Sigmoid colon (tissue), 7 donors: ENCODE data around the gene HID1. TPM values are rescaled to one million over a fixed set of nuclear protein-coding genes. Genes with fewer than 3 reads are reported as not detected.

Experiments
- DNase-seq: peaks from one replicate; pipeline ENCODE4 v3.0.0-alpha.2; 2019
- H3K27ac ChIP-seq, 4 donors: fragments of 200-600 bp; sonication (generic); one replicate each; pipeline ENCODE4 v1.5.1; 2016 to 2019; ENCODE audit warnings: mild to moderate bottlenecking in 1 of 4
- H3K27me3 ChIP-seq, 3 donors: fragments of 200-600 bp; sonication (generic); one replicate each; pipeline ENCODE4 v1.5.1; 2019; ENCODE audit warnings: mild to moderate bottlenecking in 1 of 3
- H3K36me3 ChIP-seq, 4 donors: fragments of 200-600 bp; sonication (generic); one replicate each; pipeline ENCODE4 v1.5.1; 2016 to 2019
- H3K4me1 ChIP-seq, 4 donors: fragments of 200-600 bp; sonication (generic); one replicate each; pipeline ENCODE4 v1.5.1; 2017 to 2019
- H3K4me3 ChIP-seq, 4 donors: fragments of 200-600 bp; sonication (generic); one replicate each; pipeline ENCODE4 v1.5.1; 2017 to 2019; ENCODE audit warnings: mild to moderate bottlenecking in 2 of 4, moderate library complexity in 1 of 4
- H3K9me3 ChIP-seq, 4 donors: fragments of 200-600 bp in 3 of 4; sonication (generic) in 3 of 4; one replicate each; pipeline versions ENCODE4 v1.5.1 to v1.6.1; 2013 to 2019
- EP300 ChIP-seq, 4 donors: sonication (generic); formaldehyde crosslinking; IDR thresholded peaks; one replicate each; pipeline ENCODE4 v1.6.1; 2017; ENCODE audit warnings: antibody characterized with exemption in 4 of 4
- POLR2A ChIP-seq, 2 donors: fragments of 450-650 bp; IDR thresholded peaks; one replicate each; pipeline ENCODE4 v1.6.1; 2016; ENCODE audit warnings: antibody characterized with exemption in 2 of 2, mild to moderate bottlenecking in 2 of 2, moderate library complexity in 2 of 2
- POLR2AphosphoS5 ChIP-seq, 4 donors: sonication (generic); formaldehyde crosslinking; IDR thresholded peaks; one replicate each; pipeline ENCODE4 v1.6.1; 2017; ENCODE audit warnings: antibody characterized with exemption in 4 of 4
- WGBS, 2 donors: extraction: QIAGEN DNeasy Blood & Tissue Kit; methylation state at CpG; one replicate each; pipeline ENCODE4 v1.1.7; 2013; 5-methylcytosine and 5-hydroxymethylcytosine counted together
- intact Hi-C: fragments of 100-400 bp; cut with DNase I; formaldehyde crosslinking; loops from one replicate; pipeline ENCODE4 v1.15.1; 2023
- polyA plus RNA-seq, 3 donors: library from polyadenylated mRNA; stranded (reverse); fragments of 200-250 nt; gene quantifications; one replicate each; pipeline ENCODE4 v1.2.3, GENCODE V29; 2013
- total RNA-seq, 4 donors: library from RNA; depleted of rRNA; stranded (reverse); fragments of >200 nt; gene quantifications; one replicate each; pipeline ENCODE4 v1.1.0, GENCODE V29; 2016
- TF ChIP-seq, protein P1 (sequence below), 4 experiments: fragments of 450-650 bp in 3 of 4; fragments of 200-600 bp in 1 of 4; IDR thresholded peaks; one replicate each; pipeline ENCODE4 v1.5.1; 2016 to 2019; ENCODE audit warnings: antibody characterized with exemption in 4 of 4, mild to moderate bottlenecking in 3 of 4, moderate library complexity in 2 of 4
- donor health status: healthy with polysubstance abuse.
- donor health status: Bipolar disorder and iron deficiency.
- donor health status: healthy.

HID1 gene
- total and polyA plus RNA-seq, 7 donors: 7.1 to 34.8 (median 21.6) TPM

DNA sequence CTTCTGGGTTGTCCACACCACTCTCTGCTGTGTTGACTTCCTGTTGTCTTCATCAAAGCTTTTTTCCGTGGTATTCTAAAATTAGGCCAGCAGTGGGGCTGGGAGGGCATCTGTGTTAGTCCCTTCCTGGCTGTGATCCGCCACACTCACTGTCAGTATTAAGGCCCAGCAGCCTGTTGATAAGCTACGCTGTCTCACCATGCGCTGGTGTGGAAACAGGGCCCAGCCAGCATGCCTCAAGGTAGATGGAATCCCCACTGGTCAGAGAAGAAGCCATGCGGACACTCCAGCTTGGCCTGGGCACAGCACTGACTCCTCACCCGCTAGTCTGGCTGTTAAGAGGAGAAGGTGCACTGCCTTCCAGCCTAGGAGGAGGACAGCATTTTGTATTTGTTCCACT is 26.2 kb upstream of the HID1 start:
- DNase-seq: no peak
- WGBS, 2 donors: 80 to 92% methylated on average over 6 of the region's 6 CpGs
- intact Hi-C loops: no loop called here
- Histone ChIP-seq H3K9me3 (no peaks in the 10 kb centered on the region), H3K4me1 (peaks cover 0 to 1% (median 0%) of the 10 kb centered on the region in 4 donors), H3K27ac (no peak overlapping the region), H3K36me3 (peaks cover 19 to 39% (median 26%) of the 10 kb centered on the region in 4 donors), H3K4me3 (no peak overlapping the region), H3K27me3 (no peaks in the 10 kb centered on the region)
- TF ChIP-seq POLR2A (IDR thresholded peaks at IDR 0.05) (no peak), POLR2AphosphoS5 (IDR thresholded peaks at IDR 0.05) (no peak), EP300 (IDR thresholded peaks at IDR 0.05) (no peak)
- TF ChIP-seq, protein P1, sequence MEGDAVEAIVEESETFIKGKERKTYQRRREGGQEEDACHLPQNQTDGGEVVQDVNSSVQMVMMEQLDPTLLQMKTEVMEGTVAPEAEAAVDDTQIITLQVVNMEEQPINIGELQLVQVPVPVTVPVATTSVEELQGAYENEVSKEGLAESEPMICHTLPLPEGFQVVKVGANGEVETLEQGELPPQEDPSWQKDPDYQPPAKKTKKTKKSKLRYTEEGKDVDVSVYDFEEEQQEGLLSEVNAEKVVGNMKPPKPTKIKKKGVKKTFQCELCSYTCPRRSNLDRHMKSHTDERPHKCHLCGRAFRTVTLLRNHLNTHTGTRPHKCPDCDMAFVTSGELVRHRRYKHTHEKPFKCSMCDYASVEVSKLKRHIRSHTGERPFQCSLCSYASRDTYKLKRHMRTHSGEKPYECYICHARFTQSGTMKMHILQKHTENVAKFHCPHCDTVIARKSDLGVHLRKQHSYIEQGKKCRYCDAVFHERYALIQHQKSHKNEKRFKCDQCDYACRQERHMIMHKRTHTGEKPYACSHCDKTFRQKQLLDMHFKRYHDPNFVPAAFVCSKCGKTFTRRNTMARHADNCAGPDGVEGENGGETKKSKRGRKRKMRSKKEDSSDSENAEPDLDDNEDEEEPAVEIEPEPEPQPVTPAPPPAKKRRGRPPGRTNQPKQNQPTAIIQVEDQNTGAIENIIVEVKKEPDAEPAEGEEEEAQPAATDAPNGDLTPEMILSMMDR (IDR thresholded peaks at IDR 0.05): no peak

DNA sequence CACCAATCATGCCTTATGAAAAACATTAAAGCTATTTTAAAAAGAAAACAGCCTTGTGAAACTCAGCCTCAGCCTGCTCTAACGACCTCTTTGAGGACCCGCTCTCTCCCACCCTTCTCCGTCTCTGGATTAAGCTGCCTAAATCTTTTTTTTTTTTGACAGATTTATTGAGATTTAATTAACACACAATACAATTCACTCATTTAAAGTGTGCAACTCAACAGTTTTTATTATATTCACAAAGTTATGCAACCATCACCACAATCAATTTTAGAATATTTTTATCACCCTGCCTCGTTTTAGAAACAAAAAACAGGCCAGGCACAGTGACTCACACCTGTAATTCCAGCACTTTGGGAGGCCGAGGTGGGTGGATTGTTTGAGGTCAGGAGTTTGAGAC is 23.3 kb upstream of the HID1 start:
- no peak for DNase-seq

DNA sequence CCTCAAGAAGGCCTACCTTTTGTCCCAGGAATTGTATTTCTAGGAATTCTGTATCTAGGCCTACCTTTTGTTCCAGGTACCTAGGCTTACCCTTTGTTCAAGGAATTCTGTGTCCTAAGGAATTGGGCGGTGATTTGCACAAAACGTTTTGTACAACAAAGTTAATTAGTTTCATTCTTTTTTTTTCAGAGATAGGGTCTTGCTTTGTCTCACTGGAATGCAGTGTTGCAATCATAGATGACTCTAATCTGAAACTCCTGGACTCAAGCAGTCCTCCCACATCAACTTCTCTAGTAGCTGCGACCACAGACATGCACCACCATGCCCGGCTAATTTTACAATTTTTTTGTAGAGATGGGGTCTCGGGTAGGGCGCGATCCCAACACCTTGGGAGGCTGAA is 21.9 kb upstream of the HID1 start:
- no peak for DNase-seq
- H3K4me1 ChIP-seq: peaks cover 0 to 26% (median 9%) of the 10 kb centered on the region in 4 donors
- no peaks in the 10 kb centered on the region for H3K27me3 ChIP-seq
- peaks cover 0 to 2% (median under 1%) of the 10 kb centered on the region in 4 donors for H3K36me3 ChIP-seq
- H3K9me3 ChIP-seq: no peaks in the 10 kb centered on the region
- intact Hi-C loops: no loop called here
- no peak overlapping the region for H3K27ac ChIP-seq
- TF ChIP-seq, protein P1 (IDR thresholded peaks at IDR 0.05): no peak
- no peak for TF ChIP-seq POLR2AphosphoS5 (IDR thresholded peaks at IDR 0.05)
- no peak for TF ChIP-seq POLR2A (IDR thresholded peaks at IDR 0.05)
- TF ChIP-seq EP300 (IDR thresholded peaks at IDR 0.05): no peak
- 89 to 91% methylated on average over 7 of the region's 7 CpGs for WGBS, 2 donors
- H3K4me3 ChIP-seq: no peak overlapping the region

More for the DNA sequence above, 23.3 kb upstream of the HID1 start:
- no peak overlapping the region for H3K4me3 ChIP-seq
- peaks cover 0 to 10% (median 3%) of the 10 kb centered on the region in 4 donors for H3K36me3 ChIP-seq
- 71 to 79% methylated on average over 5 of the region's 5 CpGs for WGBS, 2 donors
- H3K9me3 ChIP-seq: no peaks in the 10 kb centered on the region
- intact Hi-C loops: no loop called here
- TF ChIP-seq POLR2A (IDR thresholded peaks at IDR 0.05) (no peak), EP300 (IDR thresholded peaks at IDR 0.05) (no peak), POLR2AphosphoS5 (IDR thresholded peaks at IDR 0.05) (no peak)
- TF ChIP-seq, protein P1 (IDR thresholded peaks at IDR 0.05): no peak
- H3K27me3 ChIP-seq: no peaks in the 10 kb centered on the region
- peaks cover 0 to 14% (median 3%) of the 10 kb centered on the region in 4 donors for H3K4me1 ChIP-seq
- no peak overlapping the region for H3K27ac ChIP-seq

DNA sequence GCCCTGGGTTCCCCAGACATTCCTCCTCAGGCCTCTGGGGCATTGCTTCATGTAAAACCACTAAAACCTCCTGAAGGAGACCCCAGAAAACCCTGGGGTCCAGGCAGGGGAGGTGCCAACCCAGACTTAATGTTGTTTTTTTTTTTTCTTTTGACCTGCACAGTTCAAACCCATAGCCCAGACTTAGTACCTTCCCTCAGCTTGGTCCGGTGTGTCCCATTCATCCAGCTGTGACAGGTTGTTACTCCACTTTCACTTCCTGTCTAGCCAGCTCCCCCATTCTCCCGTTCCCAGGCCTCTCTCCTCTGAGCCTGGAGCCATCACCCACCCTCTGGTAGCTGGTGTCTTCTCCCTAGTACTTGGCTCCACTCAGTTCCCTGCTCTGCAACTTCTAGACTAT is 19.7 kb upstream of the HID1 start:
- H3K27ac ChIP-seq: no peak overlapping the region
- H3K4me1 ChIP-seq: peaks cover 0 to 32% (median 20%) of the 10 kb centered on the region in 4 donors
- DNase-seq: no peak
- H3K36me3 ChIP-seq: no peaks in the 10 kb centered on the region
- no peak overlapping the region for H3K4me3 ChIP-seq
- intact Hi-C loops: no loop called here
- TF ChIP-seq POLR2AphosphoS5 (IDR thresholded peaks at IDR 0.05): no peak
- TF ChIP-seq POLR2A (IDR thresholded peaks at IDR 0.05): no peak
- TF ChIP-seq EP300 (IDR thresholded peaks at IDR 0.05): no peak
- TF ChIP-seq, protein P1 (IDR thresholded peaks at IDR 0.05): no peak
- H3K9me3 ChIP-seq: no peaks in the 10 kb centered on the region
- 42 to 66% methylated on average over 2 of the region's 2 CpGs for WGBS, 2 donors
- H3K27me3 ChIP-seq: no peaks in the 10 kb centered on the region

DNA sequence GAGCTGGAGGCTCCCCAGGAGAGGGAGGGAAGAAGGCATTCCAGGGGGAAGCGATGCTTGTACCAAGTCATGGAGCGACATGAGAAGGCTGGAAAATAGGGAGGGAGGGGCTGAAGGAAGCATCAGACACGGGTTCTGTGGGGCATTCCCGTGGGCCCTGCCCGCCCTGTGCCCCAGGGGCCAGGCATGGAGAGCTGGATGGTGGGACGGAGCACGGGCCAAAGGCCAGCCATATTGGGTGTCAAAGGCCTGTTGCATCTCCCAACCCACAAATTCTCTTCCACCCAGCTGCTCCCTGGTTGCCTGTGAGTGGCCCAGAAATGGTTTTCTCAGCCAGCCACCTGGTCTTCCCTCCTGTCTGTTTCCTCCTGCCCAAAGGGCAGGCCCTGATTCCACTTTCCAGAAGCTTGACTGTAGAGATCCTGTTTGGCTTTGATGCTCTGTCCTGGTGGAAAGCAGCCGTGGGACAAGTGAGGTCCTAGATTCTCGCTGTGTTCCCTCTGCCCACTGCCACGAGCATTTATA is 18.1 kb upstream of the HID1 start:
- H3K4me1 ChIP-seq: peaks cover 0 to 38% (median 26%) of the 10 kb centered on the region in 4 donors
- 93 to 94% methylated on average over 10 of the region's 10 CpGs for WGBS, 2 donors

More for the DNA sequence above, 18.1 kb upstream of the HID1 start:
- H3K27ac ChIP-seq: peak overlapping the region in 1 of 4 donors; percentile 96
- H3K9me3 ChIP-seq: no peaks in the 10 kb centered on the region
- no peaks in the 10 kb centered on the region for H3K36me3 ChIP-seq
- no peak for DNase-seq
- intact Hi-C loops: no loop called here
- H3K27me3 ChIP-seq: no peaks in the 10 kb centered on the region
- TF ChIP-seq EP300 (IDR thresholded peaks at IDR 0.05) (no peak), POLR2AphosphoS5 (IDR thresholded peaks at IDR 0.05) (no peak), POLR2A (IDR thresholded peaks at IDR 0.05) (no peak)
- TF ChIP-seq, protein P1 (IDR thresholded peaks at IDR 0.05): no peak
- H3K4me3 ChIP-seq: no peak overlapping the region
